Esophagus squamous epithelium (tissue), 4 donors: ENCODE measurements around the gene FAXC.

Experiments used
- POLR2A ChIP-seq, 4 donors: fragments of 450-650 bp; IDR thresholded peaks; one replicate each; pipeline ENCODE4 v1.6.1; 2017; ENCODE audit warnings: antibody characterized with exemption in 4 of 4, mild to moderate bottlenecking in 4 of 4, moderate library complexity in 3 of 4
- TF ChIP-seq, protein P1 (sequence below), 6 experiments: fragments of 450-650 bp in 4 of 6; fragments of 200-600 bp in 2 of 6; sonication (generic) in 2 of 6; IDR thresholded peaks; one replicate each; pipeline ENCODE4 v1.5.1; 2016 to 2019; ENCODE audit warnings: antibody characterized with exemption in 6 of 6, mild to moderate bottlenecking in 4 of 6, moderate library complexity in 4 of 6

DNA sequence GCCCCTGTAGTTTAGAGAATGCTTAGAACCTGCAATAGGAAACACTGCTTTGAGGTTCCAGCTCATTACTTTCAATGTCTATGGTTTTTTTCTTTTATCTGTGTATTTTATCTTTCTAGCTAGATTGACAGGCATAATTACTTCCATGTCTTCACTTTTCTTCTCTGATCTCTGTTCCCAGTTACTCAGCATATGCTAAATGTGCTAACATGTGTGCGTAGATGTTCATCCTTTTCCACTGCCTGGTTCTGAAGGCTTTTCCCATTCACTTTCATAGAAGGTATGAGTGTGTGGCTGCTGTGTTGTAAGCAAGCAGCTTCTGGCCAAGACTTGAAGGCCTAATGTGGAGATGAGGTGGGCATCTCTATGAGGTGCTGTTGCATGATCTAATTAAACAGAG lies 38.9 kb downstream of the FAXC start:
- TF ChIP-seq, protein P1, sequence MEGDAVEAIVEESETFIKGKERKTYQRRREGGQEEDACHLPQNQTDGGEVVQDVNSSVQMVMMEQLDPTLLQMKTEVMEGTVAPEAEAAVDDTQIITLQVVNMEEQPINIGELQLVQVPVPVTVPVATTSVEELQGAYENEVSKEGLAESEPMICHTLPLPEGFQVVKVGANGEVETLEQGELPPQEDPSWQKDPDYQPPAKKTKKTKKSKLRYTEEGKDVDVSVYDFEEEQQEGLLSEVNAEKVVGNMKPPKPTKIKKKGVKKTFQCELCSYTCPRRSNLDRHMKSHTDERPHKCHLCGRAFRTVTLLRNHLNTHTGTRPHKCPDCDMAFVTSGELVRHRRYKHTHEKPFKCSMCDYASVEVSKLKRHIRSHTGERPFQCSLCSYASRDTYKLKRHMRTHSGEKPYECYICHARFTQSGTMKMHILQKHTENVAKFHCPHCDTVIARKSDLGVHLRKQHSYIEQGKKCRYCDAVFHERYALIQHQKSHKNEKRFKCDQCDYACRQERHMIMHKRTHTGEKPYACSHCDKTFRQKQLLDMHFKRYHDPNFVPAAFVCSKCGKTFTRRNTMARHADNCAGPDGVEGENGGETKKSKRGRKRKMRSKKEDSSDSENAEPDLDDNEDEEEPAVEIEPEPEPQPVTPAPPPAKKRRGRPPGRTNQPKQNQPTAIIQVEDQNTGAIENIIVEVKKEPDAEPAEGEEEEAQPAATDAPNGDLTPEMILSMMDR (IDR thresholded peaks at IDR 0.05), result no peak
- TF ChIP-seq POLR2A (IDR thresholded peaks at IDR 0.05), result no peak
